ENCODE measurements around the gene GPR107. TPM values are rescaled to one million over a fixed set of nuclear protein-coding genes. Genes with fewer than 3 reads are reported as not detected.

GPR107 gene
- total and polyA plus RNA-seq, 2 experiments from 2014 or later, result 6.2 to 30.7 TPM

GRCh38 chr9:130188860-130189481, 135.3 kb downstream of the GPR107 start:
- DNase-seq (ENCODE audit: low spot score), result no peak
- H3K4me3 ChIP-seq, result no peak overlapping the region
- no peaks in the 10 kb centered on the region for H3K9me2 ChIP-seq (ENCODE audit: insufficient read depth)
- no peak for ATAC-seq
- H4K20me1 ChIP-seq (replicated peaks; ENCODE audit: insufficient read depth), result peaks cover 16% of the 10 kb centered on the region; the same call in 1 of the 2 replicates
- no peak overlapping the region for H2AFZ ChIP-seq
- H3K9me3 Mint-ChIP-seq, result no peaks in the 10 kb centered on the region; the same call in 2 of the 3 replicates
- peaks cover 45% of the 10 kb centered on the region for H3K4me1 Mint-ChIP-seq
- no peak overlapping the region for H3K4me3 Mint-ChIP-seq
- no peaks in the 10 kb centered on the region for H3K36me3 ChIP-seq (ENCODE audit: insufficient read depth)
- no peaks in the 10 kb centered on the region for H3K36me3 Mint-ChIP-seq (ENCODE audit: low read depth)
- H3K27me3 ChIP-seq (ENCODE audit: insufficient read depth), result no peaks in the 10 kb centered on the region
- H3F3A ChIP-seq (replicated peaks; ENCODE audit: low read depth), result no peaks in the 10 kb centered on the region
- H3K27ac ChIP-seq (ENCODE audit: low read depth), result no peak overlapping the region
- H3K27me3 Mint-ChIP-seq (ENCODE audit: insufficient read depth, low read depth, poor library complexity), result peaks cover 25% of the 10 kb centered on the region
- H3K79me2 ChIP-seq (replicated peaks; ENCODE audit: insufficient read depth), result peaks cover 75% of the 10 kb centered on the region
- H3K27ac Mint-ChIP-seq, result no peak overlapping the region
- TF ChIP-seq CREB1 (CRISPR knock-in tag; IDR thresholded peaks at IDR 0.05; ENCODE audit: low read depth), result no peak
- TF ChIP-seq POLR2AphosphoS5 (IDR thresholded peaks at IDR 0.05; ENCODE audit: low read depth), result no peak
- no peak for TF ChIP-seq ETS1 (IDR thresholded peaks at IDR 0.05)
- H3K4me1 ChIP-seq (ENCODE audit: insufficient read depth), result peaks cover 17% of the 10 kb centered on the region
- no peak overlapping the region for H3K4me2 ChIP-seq

Small RNA genes lying within 50 kb of the gene (small RNA-seq; reads per million reads assigned to genes)
- gene RF00019 (ENCODE audit: low replicate concordance), result not detected

Other genes starting within 250 kb of the GPR107 start
- 33.9 and 45.7 TPM in 2 replicates for gene TOR1A, start 229.8 kb upstream of the GPR107 start, total RNA-seq (2014; rRNA removed; shearing (Covaris generic))
- gene TOR1A, start 229.8 kb upstream of the GPR107 start, polyA plus RNA-seq (2016; fragmentation: Nextera tagmentation; extraction: Ambion mirVana), result 23.6 and 24.2 TPM in 2 replicates
- gene C9orf78, start 218.6 kb upstream of the GPR107 start, total RNA-seq (2014; rRNA removed; shearing (Covaris generic)), result 34.4 and 46.1 TPM in 2 replicates
- gene C9orf78, start 218.6 kb upstream of the GPR107 start, polyA plus RNA-seq (2016; fragmentation: Nextera tagmentation; extraction: Ambion mirVana), result 72.8 and 84.6 TPM in 2 replicates
- 12.0 and 13.0 TPM in 2 replicates for gene USP20, start 218.4 kb upstream of the GPR107 start, total RNA-seq (2014; rRNA removed; shearing (Covaris generic))
- gene USP20, start 218.4 kb upstream of the GPR107 start, polyA plus RNA-seq (2016; fragmentation: Nextera tagmentation; extraction: Ambion mirVana), result 9.9 and 10.4 TPM in 2 replicates
- 25.0 and 28.8 TPM in 2 replicates for gene FNBP1, start 10.7 kb upstream of the GPR107 start, total RNA-seq (2014; rRNA removed; shearing (Covaris generic))
- gene FNBP1, start 10.7 kb upstream of the GPR107 start, polyA plus RNA-seq (2016; fragmentation: Nextera tagmentation; extraction: Ambion mirVana), result 26.6 and 27.4 TPM in 2 replicates
- 28.8 and 34.3 TPM in 2 replicates for gene NCS1, start 118.5 kb downstream of the GPR107 start, total RNA-seq (2014; rRNA removed; shearing (Covaris generic))
- 8.2 and 10.3 TPM in 2 replicates for gene NCS1, start 118.5 kb downstream of the GPR107 start, polyA plus RNA-seq (2016; fragmentation: Nextera tagmentation; extraction: Ambion mirVana)
- 2.6 and 4.7 TPM in 2 replicates for gene HMCN2, start 211.9 kb downstream of the GPR107 start, total RNA-seq (2014; rRNA removed; shearing (Covaris generic))
- 1.3 and 2.1 TPM in 2 replicates for gene HMCN2, start 211.9 kb downstream of the GPR107 start, polyA plus RNA-seq (2016; fragmentation: Nextera tagmentation; extraction: Ambion mirVana)

Measured in GM23338 (cell line).